PC-9 (cell line): ENCODE results near the gene PCDH15. TPM values are rescaled to one million over a fixed set of nuclear protein-coding genes. Genes with fewer than 3 reads are reported as not detected.

Source experiments
- BruUV-seq: library from RNA; stranded (reverse); fragments of 400-500 nt; replicated peaks from 2 replicates; lab custom pipeline; 2021; lab: Mats Ljungman, UMichigan
- CTCF ChIA-PET: fragments of 300-600 bp; sonication (Branson Sonifier 250); formaldehyde crosslinking; loops from one replicate; lab custom pipeline; 2022; ENCODE audit warnings: antibody characterized with exemption; lab: Charles Lee
- POLR2A ChIA-PET: fragments of 300-600 bp; sonication (Branson Sonifier 250); formaldehyde crosslinking; loops from one replicate; lab custom pipeline; 2022; ENCODE audit warnings: antibody characterized with exemption; ENCODE audit not compliant: unreplicated experiment; lab: Charles Lee
- DNase-seq, 2 experiments: peaks; one replicate each; pipeline versions ENCODE4 v3.0.0 to v3.0.0-alpha.2; 2015 to 2022; ENCODE audit warnings: mixed read lengths in 1 of 2
- H2AFZ ChIP-seq: fragments of 200-600 bp; sonication (generic); 2 replicates; pipeline ENCODE4 v1.8.1; 2017; ENCODE audit warnings: antibody characterized with exemption
- H3F3A ChIP-seq: fragments of 200-600 bp; sonication (generic); 2 replicates; pipeline ENCODE4 v1.8.1; 2017; ENCODE audit warnings: antibody characterized with exemption, mild to moderate bottlenecking, low read depth; ENCODE audit not compliant: insufficient read depth
- H3K27ac ChIP-seq: fragments of 200-600 bp; sonication (generic); 2 replicates; pipeline ENCODE4 v1.6.1; 2016; ENCODE audit warnings: mixed run types
- H3K27me3 ChIP-seq: fragments of 200-600 bp; sonication (generic); 2 replicates; pipeline ENCODE4 v1.6.1; 2016; ENCODE audit warnings: low read depth, mixed run types; ENCODE audit not compliant: insufficient read depth
- H3K36me3 ChIP-seq: fragments of 200-600 bp; sonication (generic); 2 replicates; pipeline ENCODE4 v1.6.1; 2016; ENCODE audit warnings: low read depth, mixed run types
- H3K4me1 ChIP-seq: fragments of 200-600 bp; sonication (generic); replicated peaks from 2 replicates; pipeline ENCODE4 v1.6.1; 2016; ENCODE audit warnings: mixed run types; ENCODE audit not compliant: insufficient read depth
- H3K4me2 ChIP-seq: fragments of 200-600 bp; sonication (generic); 2 replicates; pipeline ENCODE4 v1.6.1; 2017; ENCODE audit warnings: mixed run types
- H3K4me3 ChIP-seq: fragments of 200-600 bp; sonication (generic); 2 replicates; pipeline ENCODE4 v1.6.1; 2016; ENCODE audit warnings: mixed run types
- H3K79me2 ChIP-seq: fragments of 200-600 bp; sonication (generic); 2 replicates; pipeline ENCODE4 v1.6.1; 2017; ENCODE audit warnings: low read depth, mixed run types
- H3K9me2 ChIP-seq: fragments of 200-600 bp; sonication (generic); 2 replicates; pipeline ENCODE4 v1.8.1; 2017; ENCODE audit warnings: mild to moderate bottlenecking; ENCODE audit not compliant: insufficient read depth
- H3K9me3 ChIP-seq: fragments of 200-600 bp; sonication (generic); 2 replicates; pipeline ENCODE4 v1.8.1; 2016; ENCODE audit warnings: low read depth; ENCODE audit not compliant: insufficient read depth
- H4K20me1 ChIP-seq: fragments of 200-600 bp; sonication (generic); 2 replicates; pipeline ENCODE4 v1.8.1; 2017; ENCODE audit not compliant: insufficient read depth
- EZH2 ChIP-seq: fragments of 200-600 bp; sonication (generic); IDR thresholded peaks from 2 replicates; pipeline ENCODE4 v1.8.0; 2017; ENCODE audit warnings: antibody characterized with exemption, low read depth
- intact Hi-C: fragments of 100-400 bp; cut with micrococcal nuclease; formaldehyde crosslinking; loops from one replicate; pipeline ENCODE4 v1.10.0; 2022; ENCODE audit not compliant: unreplicated experiment
- total RNA-seq: library from RNA; stranded (reverse); gene quantifications from 2 replicates; pipeline ENCODE4 v1.2.3, GENCODE V29; 2021
- TF ChIP-seq, protein P1 (sequence below): fragments of 200-600 bp; sonication (generic); conservative IDR thresholded peaks from 2 replicates; pipeline ENCODE4 v1.6.1; 2017; ENCODE audit warnings: mixed run types, antibody characterized with exemption, mild to moderate bottlenecking, moderate library complexity

Gene PCDH15
- total RNA-seq, 1 experiment from 2014 or later, result not detected

DNA sequence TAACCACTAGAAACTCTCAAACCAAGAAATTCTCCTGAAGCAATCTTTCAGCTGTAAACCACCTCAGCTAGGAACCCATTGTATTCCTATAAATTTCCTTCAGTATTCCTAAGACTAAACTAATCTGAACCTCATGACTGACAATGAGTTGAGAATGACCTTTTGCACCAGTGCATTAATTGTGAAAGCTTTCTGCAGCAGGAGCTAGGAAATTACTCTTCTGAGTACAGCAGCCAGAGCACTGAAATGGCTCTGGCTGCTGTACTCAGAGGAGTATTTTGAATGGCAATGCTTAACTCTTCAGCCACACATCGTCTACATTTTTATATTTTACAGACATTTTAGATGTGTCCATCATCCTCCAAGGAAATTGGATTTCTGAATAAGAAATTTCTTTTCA is 109.7 kb downstream of the PCDH15 start:
- Histone ChIP-seq H2AFZ (no peak overlapping the region), H4K20me1 (no peaks in the 10 kb centered on the region), H3K4me3 (no peak overlapping the region), H3K9me2 (no peaks in the 10 kb centered on the region), H3K79me2 (no peaks in the 10 kb centered on the region), H3K27me3 (no peaks in the 10 kb centered on the region), H3K4me2 (no peak overlapping the region), H3K9me3 (no peaks in the 10 kb centered on the region), H3K36me3 (no peaks in the 10 kb centered on the region), H3K27ac (no peak overlapping the region), H3K4me1 (no peaks in the 10 kb centered on the region), H3F3A (no peaks in the 10 kb centered on the region)
- TF ChIP-seq, protein P1, sequence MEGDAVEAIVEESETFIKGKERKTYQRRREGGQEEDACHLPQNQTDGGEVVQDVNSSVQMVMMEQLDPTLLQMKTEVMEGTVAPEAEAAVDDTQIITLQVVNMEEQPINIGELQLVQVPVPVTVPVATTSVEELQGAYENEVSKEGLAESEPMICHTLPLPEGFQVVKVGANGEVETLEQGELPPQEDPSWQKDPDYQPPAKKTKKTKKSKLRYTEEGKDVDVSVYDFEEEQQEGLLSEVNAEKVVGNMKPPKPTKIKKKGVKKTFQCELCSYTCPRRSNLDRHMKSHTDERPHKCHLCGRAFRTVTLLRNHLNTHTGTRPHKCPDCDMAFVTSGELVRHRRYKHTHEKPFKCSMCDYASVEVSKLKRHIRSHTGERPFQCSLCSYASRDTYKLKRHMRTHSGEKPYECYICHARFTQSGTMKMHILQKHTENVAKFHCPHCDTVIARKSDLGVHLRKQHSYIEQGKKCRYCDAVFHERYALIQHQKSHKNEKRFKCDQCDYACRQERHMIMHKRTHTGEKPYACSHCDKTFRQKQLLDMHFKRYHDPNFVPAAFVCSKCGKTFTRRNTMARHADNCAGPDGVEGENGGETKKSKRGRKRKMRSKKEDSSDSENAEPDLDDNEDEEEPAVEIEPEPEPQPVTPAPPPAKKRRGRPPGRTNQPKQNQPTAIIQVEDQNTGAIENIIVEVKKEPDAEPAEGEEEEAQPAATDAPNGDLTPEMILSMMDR, result no peak
- ChIA-PET CTCF (no interaction called here), POLR2A (no interaction called here)
- DNase-seq, result no peak
- BruUV-seq, result no TSS peak
- intact Hi-C loops, result no loop called here

DNA sequence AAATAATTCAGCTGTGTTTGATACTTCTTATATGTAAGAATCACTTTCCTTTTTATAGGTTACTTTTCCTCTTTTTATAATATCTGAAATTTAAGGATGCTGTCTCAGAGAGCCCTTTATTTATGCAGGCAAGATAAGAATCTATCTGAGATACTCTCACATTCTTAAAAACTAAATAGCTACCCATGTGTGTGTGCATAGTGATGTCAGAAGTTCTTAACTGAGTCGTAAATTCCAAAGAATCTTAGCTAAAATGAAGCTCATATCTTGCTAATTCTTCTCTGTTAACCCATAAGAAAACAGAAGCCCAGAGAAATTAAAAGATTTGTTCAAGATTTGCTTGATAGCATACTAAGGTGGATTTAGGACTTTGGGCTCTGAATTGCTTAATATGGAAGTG is 118.5 kb downstream of the PCDH15 start:
- H3K27me3 ChIP-seq, result no peaks in the 10 kb centered on the region
- TF ChIP-seq EZH2, result no peak
- TF ChIP-seq, protein P1, result no peak
- no peak overlapping the region for H3K4me2 ChIP-seq
- no peaks in the 10 kb centered on the region for H3K9me3 ChIP-seq
- ChIA-PET POLR2A (no interaction called here), CTCF (no interaction called here)
- H4K20me1 ChIP-seq, result no peaks in the 10 kb centered on the region
- H3K9me2 ChIP-seq, result no peaks in the 10 kb centered on the region
- H3K4me3 ChIP-seq, result no peak overlapping the region
- no TSS peak for BruUV-seq
- H2AFZ ChIP-seq, result no peak overlapping the region
- H3K27ac ChIP-seq, result no peak overlapping the region
- intact Hi-C loops, result no loop called here
- no peak for DNase-seq
- H3F3A ChIP-seq, result no peaks in the 10 kb centered on the region
- H3K4me1 ChIP-seq, result no peaks in the 10 kb centered on the region
- no peaks in the 10 kb centered on the region for H3K36me3 ChIP-seq
- H3K79me2 ChIP-seq, result no peaks in the 10 kb centered on the region

DNA sequence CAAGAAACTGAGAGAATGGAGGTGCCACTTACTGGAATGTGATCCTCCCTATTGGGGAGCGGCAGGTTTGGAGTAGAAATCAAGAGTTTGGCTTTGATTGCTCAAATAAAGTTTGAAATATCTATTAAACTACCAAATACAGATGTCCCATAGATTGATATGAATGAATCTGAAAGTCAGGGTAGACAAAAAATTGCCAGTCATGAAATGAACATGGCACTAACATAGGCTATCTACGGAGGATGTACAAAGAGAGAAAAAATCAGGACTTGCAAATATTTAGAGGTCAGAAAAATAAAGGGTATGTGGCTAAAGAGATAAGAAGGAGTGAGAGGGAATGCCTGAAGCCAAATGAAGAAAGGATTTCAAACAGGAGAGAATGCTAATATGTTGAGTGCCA is 119.9 kb downstream of the PCDH15 start:
- Histone ChIP-seq H3K9me2 (no peaks in the 10 kb centered on the region), H3F3A (no peaks in the 10 kb centered on the region), H3K4me3 (no peak overlapping the region), H4K20me1 (no peaks in the 10 kb centered on the region), H3K27ac (no peak overlapping the region), H3K9me3 (no peaks in the 10 kb centered on the region), H2AFZ (no peak overlapping the region), H3K27me3 (no peaks in the 10 kb centered on the region), H3K4me2 (no peak overlapping the region), H3K36me3 (no peaks in the 10 kb centered on the region), H3K79me2 (no peaks in the 10 kb centered on the region), H3K4me1 (no peaks in the 10 kb centered on the region)
- TF ChIP-seq EZH2, result no peak
- TF ChIP-seq, protein P1, result no peak
- CTCF ChIA-PET, result no interaction called here
- POLR2A ChIA-PET, result no interaction called here
- BruUV-seq, result no TSS peak
- no peak for DNase-seq
- intact Hi-C loops, result no loop called here
